ENCODE results near the gene GSK3A.
A peak's percentile ranks its signal among the peaks of the same experiment; 100 is the strongest.

Gene GSK3A

GRCh38 chr19:42242512-42243409, at the start of gene GSK3A:
Gene GSK3A, minus strand, starts transcription at chr19:42242602. Its CDS starts 137 bp downstream, at chr19:42242465.
- DNase-seq, result peak; percentile 94 to 96 (median 96)

- no peak for DNase-seq
Observed at GRCh38 chr19:42291435-42291810, 49.0 kb upstream of the GSK3A start.

GRCh38 chr19:42290523-42291434, 48.4 kb upstream of the GSK3A start:
- peak in 3 of 4 experiments; percentile 43 to 61 (median 45) for DNase-seq

- no peak for DNase-seq
Observed at GRCh38 chr19:42290136-42290522, 47.7 kb upstream of the GSK3A start.

DNA sequence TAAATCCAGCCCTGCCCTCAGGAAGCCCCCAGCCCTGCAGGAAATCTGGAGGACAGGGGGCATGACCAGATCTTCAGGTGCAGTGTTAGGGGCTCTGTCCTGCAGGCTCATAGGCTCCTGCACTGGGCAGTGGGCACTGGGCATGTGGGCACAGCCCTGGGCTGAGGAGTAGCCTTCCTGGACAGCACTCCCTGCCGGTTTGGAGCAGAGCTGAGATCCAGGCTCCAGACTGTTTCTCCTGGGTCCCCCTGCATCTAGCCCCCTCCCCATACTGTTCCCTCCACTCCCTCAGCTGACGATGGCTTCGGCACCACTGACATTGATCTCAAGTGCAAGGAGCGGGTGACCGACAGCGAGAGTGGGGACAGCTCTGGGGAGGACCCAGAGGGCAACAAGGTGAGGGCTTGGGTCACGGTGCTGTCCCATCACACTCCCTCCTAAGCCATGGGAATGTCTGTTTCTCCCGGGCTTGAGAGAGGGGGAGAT, 47.2 kb upstream of the GSK3A start:
- no peak for DNase-seq

DNA sequence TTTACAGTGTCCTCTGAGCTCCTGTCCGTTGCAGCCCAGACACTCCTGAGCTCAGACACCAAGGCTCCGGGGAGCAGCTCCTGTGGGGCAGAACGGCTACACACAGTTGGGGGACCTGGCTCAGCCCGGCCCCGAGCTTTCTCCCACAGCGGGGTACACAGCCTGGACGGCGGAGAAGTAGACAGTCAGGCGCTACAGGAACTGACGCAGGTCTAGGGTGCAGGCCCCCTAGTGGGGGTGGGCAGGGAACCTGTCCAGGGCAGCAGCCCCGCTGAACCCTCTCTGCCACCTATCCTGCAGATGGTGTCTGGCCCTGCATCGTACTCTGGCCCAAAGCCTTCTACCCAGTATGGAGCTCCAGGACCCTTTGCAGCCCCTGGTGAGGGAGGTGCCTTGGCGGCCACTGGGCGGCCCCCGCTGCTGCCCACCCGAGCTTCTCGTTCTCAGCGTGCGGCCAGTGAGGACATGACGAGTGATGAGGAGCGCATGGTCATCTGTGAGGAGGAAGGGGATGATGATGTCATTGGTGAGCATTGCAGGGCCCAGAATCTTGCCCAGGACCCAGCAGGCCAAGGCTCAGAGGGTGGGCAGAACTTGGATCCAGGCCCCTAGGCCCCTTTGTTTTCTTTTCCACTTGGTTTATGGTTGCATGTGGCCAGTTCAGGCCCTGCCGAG, 46.6 kb upstream of the GSK3A start:
- DNase-seq, result no peak

DNA sequence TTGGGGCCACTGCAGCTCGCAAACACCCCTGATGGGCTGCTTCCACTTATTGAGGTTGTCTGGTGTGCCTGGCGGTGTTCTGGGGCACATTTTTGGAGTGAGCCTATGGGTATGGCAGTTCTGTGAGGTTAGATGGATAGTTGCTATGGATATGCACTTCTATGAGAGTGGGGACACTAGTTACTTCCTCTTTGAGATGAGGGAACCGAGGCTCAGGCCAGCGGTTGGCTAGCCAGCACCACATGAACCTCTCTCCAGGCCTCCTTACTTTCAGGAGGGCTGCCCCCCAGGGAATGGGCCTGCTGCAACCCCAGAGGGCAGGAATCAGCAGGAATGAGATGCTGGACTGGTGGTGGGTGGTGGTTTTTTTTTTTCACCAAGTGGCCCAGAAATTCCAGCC, 46.0 kb upstream of the GSK3A start:
- no peak for DNase-seq

DNA sequence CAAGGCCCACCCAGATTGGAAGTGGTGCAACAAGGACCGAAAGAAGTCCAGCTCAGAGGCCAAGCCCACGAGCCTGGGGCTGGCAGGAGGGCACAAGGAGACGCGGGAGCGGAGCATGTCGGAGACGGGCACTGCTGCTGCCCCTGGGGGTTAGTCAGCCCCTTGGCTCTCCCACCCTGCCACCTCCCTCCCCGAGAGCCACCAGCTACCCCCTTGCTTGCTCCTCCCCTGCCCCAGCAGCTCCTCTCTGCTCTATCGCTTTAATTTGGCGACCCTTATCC, 45.4 kb upstream of the GSK3A start:
- no peak for DNase-seq

GRCh38 chr19:42287017-42287826, 44.8 kb upstream of the GSK3A start:
- DNase-seq, result no peak

GRCh38 chr19:42286349-42287016, 44.1 kb upstream of the GSK3A start:
- no peak for DNase-seq

- DNase-seq, result no peak
Observed at GRCh38 chr19:42285988-42286348, 43.6 kb upstream of the GSK3A start.

DNA sequence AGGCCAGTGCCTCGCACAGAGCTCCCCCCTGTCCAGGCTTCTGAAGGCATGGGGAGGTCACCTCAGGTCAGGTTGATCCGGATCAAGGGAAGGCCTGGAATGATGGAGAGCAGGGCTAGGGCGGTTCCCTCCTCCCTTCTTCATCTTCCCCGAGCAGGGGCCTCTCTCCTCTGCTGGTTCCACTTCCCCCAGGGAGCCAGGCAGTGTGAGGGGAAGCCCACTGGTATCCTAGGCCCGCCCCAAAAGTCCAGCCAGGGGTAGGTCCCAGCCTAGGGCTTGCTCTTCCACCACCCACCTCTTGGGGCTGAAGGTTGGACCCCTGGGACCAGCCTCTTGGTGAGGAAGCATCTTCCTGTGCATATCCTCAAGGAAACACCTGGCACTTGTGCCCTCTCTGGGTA, 43.1 kb upstream of the GSK3A start:
- DNase-seq, result no peak

DNA sequence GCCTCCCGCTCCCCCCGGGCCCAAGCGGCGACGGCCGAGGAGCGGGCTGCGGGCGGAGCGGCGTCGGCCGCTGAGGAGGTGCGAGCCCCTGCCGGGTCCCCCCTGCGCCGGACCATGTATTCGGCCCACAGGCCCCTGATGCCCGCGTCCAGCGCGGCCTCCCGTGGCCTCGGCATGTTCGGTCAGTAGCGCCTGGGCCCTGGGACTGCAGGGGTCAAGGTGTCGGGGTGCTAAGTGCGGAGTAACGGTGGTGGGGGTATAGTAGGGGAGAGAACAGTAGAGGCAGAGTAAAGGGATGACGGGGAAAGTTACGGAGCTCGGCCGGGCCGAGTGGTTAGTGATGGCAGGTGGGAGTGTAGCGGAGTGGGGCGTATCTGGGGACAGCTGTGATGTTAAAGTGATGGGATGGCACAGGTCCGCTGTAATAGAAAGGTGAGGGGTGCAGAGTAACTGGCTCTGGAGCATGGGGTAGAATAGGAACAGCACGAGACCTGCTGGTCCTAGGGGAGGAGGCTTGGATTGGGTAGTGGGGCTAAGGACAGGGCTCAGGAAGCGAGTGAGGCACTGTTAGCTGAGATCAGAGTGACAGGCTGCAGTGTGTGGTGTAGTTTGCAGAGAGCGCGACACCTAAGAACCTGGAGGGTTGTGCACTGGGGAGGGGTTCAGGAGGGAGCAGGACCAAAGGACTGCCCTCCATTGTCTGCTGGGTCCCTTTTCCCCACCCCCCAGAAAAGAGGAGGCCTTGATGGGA, 42.4 kb upstream of the GSK3A start:
- no peak for DNase-seq

DNA sequence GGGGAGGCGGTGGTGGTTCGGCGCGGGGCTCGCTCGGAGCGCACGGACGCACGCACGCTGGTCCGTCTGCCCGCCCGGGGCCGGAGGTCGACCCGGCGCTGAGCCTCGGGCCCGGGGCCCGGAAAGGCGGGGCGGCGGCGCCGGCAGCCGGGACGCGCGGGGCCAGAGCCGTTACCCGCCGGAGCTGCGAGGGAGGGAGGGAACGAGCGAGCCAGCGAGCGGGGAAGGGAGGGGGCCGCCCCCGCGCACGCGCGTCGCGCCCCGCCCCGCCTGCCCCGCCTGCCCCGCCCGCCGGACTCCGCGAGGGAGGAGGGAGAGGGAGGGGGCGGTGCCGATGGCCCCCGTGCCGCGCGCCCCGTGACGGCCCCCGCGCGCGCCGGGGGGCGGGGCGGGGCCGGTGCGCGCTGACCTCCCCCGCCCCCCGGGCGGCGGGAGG, 41.7 kb upstream of the GSK3A start:
- peak; percentile 58 to 81 (median 73) for DNase-seq

GRCh38 chr19:42283188-42284065, 41.0 kb upstream of the GSK3A start:
- peak; percentile 92 to 98 (median 96) for DNase-seq

- DNase-seq, result no peak
Observed at GRCh38 chr19:42282819-42283187, 40.4 kb upstream of the GSK3A start.

DNA sequence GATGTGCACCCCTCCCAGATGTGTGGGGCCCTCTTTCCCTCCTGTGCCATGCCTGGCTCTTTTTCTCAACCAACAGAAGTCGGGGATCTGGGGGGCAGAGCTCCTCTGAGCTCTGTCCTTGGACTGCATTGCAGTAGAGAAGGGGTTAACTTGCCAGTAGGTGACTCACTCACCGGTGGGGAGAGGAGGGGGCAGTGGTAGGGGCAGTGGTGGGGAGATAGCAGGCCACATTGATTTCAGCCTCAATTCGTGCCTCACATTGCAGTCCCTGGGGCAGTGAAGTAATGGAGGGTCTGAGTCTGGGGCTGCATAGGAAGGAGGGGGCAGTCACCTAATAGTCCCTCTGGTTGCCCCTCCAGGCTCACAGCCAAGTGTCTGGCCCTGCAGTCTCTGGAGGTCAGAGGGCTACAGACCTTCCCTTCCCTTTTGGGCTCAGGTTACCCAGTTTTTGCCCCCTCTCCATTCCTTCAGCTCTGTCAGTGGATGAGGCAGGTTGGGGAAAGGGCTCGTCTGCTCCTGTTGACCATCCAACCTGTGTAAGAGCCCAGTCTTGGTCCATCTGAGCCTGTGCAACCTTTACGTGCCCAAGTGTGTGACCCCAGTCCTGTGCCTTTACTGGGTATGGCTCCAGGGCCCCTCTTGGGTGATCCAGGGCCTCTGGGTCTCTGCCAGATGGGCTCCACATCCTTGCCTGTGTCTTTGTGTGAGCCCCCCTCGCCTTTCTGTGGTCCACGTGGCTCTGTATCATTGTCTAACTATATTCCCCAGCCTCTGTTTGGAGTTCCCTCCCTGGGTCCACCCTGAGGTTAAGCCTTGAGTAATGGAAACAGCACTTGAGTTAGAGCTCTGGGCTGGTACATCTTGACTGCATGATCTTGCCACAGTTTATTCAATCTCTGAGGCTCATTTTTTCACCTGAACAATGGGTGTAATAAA, 39.7 kb upstream of the GSK3A start:
- no peak for DNase-seq

DNA sequence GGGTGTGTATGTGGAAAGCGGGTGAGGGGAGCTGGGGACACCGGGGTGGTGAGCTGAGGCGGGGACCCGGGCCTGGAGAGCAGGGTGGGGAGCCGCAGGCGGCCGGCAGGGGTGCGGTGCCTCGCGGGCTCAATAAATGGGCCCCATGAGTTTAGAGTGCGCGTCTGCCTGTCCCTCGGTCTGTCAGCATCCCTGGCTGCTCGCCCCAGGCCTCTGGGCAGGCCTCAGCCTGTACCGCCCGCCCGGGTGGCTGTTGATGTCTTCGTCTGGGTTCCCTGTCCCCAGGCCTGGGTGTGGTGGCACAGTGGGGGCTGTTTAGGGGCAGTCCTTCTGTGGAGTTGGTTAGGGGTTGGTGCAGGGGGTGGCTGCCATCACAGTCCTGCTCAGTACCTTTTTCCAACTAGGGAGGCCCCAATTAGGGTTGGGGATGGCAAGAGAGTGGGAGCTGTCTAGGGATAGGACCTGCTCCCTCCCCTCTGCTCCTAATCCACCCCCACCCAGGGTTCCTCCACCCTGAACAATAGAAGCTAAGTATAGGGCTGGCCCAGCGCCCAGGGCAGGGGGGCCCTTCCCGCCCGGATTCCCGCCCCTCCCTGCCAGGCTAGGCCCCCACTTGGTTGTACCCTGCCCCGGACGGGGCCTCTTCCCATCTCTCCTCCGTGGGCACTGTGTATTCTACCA, 38.9 kb upstream of the GSK3A start:
- no peak for DNase-seq
